Activated CD8-positive, alpha-beta T cell treated with anti-CD3 and anti-CD28 coated beads for 36 hours (primary cell): ENCODE measurements around the gene ZFYVE9. TPM values are rescaled to one million over a fixed set of nuclear protein-coding genes. Genes with fewer than 3 reads are reported as not detected.

Experiments
- ATAC-seq: fragments of 200-7000 bp; cut with Tn5 transposase; one replicate; pipeline ENCODE4 v1.10.0; 2021; ENCODE audit warnings: mild to moderate bottlenecking, moderate library complexity
- CTCF ChIA-PET: fragments of 350-600 bp; sonication (Branson Sonifier 250); formaldehyde crosslinking; loops from one replicate; lab custom pipeline; 2021; ENCODE audit warnings: antibody characterized with exemption; lab: Charles Lee
- POLR2A ChIA-PET: fragments of 350-600 bp; sonication (Branson Sonifier 250); formaldehyde crosslinking; loops from one replicate; lab custom pipeline; 2021; ENCODE audit warnings: antibody characterized with exemption; lab: Charles Lee
- DNase-seq: peaks from one replicate; pipeline ENCODE4 v3.0.0-alpha.2; 2020
- H3K27ac Mint-ChIP-seq: one replicate; pipeline ENCODE4 v1.8.0; 2021; ENCODE audit warnings: mild to moderate bottlenecking, mixed read lengths
- H3K27me3 Mint-ChIP-seq: one replicate; pipeline ENCODE4 v1.8.0; 2021; ENCODE audit warnings: mixed read lengths
- H3K36me3 Mint-ChIP-seq: one replicate; pipeline ENCODE4 v1.8.0; 2021; ENCODE audit warnings: low read depth, mixed read lengths
- H3K4me1 Mint-ChIP-seq: one replicate; pipeline ENCODE4 v1.8.0; 2021; ENCODE audit warnings: low read depth, mixed read lengths
- H3K4me3 Mint-ChIP-seq: one replicate; pipeline ENCODE4 v1.8.0; 2021; ENCODE audit warnings: mild to moderate bottlenecking, moderate library complexity, mixed read lengths
- H3K9me3 Mint-ChIP-seq: one replicate; pipeline ENCODE4 v1.8.0; 2021; ENCODE audit warnings: mixed read lengths
- CTCF ChIP-seq: fragments of 200-600 bp; IDR thresholded peaks from one replicate; pipeline ENCODE4 v1.8.0; 2022; ENCODE audit warnings: antibody characterized with exemption, mild to moderate bottlenecking
- intact Hi-C: fragments of 100-400 bp; cut with micrococcal nuclease; formaldehyde crosslinking; loops from one replicate; pipeline ENCODE4 v1.10.0; 2022
- total RNA-seq, 2 experiments: library from RNA; stranded (reverse); gene quantifications; one replicate each; pipeline ENCODE4 v1.2.3, GENCODE V29; 2021

Gene ZFYVE9
- total RNA-seq, 2 experiments from 2014 or later: 5.0 to 5.6 TPM

GRCh38 chr1:52182874-52183400 lies 41.0 kb downstream of the ZFYVE9 start:
- no peak overlapping the region for H3K4me3 Mint-ChIP-seq
- peaks cover 5% of the 10 kb centered on the region for H3K4me1 Mint-ChIP-seq
- no peaks in the 10 kb centered on the region for H3K9me3 Mint-ChIP-seq
- ATAC-seq (no peak), DNase-seq (no peak)
- no peak for TF ChIP-seq CTCF
- H3K27ac Mint-ChIP-seq: no peak overlapping the region
- no peaks in the 10 kb centered on the region for H3K27me3 Mint-ChIP-seq
- intact Hi-C loops: no loop called here
- CTCF ChIA-PET: no interaction called here
- peaks cover 6% of the 10 kb centered on the region for H3K36me3 Mint-ChIP-seq
- POLR2A ChIA-PET: no interaction called here

GRCh38 chr1:52186449-52186848 lies 44.6 kb downstream of the ZFYVE9 start:
- Mint-ChIP-seq H3K27ac (no peak overlapping the region), H3K36me3 (no peaks in the 10 kb centered on the region), H3K27me3 (no peaks in the 10 kb centered on the region), H3K4me3 (no peak overlapping the region), H3K9me3 (no peaks in the 10 kb centered on the region), H3K4me1 (no peaks in the 10 kb centered on the region)
- ChIA-PET CTCF (no interaction called here), POLR2A (no interaction called here)
- no peak for DNase-seq
- intact Hi-C loops: no loop called here
- TF ChIP-seq CTCF: no peak
- no peak for ATAC-seq

- ChIA-PET POLR2A (no interaction called here), CTCF (no interaction called here)
- H3K9me3 Mint-ChIP-seq: no peaks in the 10 kb centered on the region
- DNase-seq (no peak), ATAC-seq (no peak)
- H3K4me1 Mint-ChIP-seq: no peaks in the 10 kb centered on the region
- intact Hi-C loops: no loop called here
- H3K27ac Mint-ChIP-seq: no peak overlapping the region
- no peaks in the 10 kb centered on the region for H3K27me3 Mint-ChIP-seq
- no peaks in the 10 kb centered on the region for H3K36me3 Mint-ChIP-seq
- H3K4me3 Mint-ChIP-seq: no peak overlapping the region
- no peak for TF ChIP-seq CTCF
These were observed 48.1 kb downstream of the ZFYVE9 start for GRCh38 chr1:52189898-52190480.

GRCh38 chr1:52190500-52191252 lies 48.8 kb downstream of the ZFYVE9 start:
- no peak for TF ChIP-seq CTCF
- ATAC-seq (no peak), DNase-seq (no peak)
- Mint-ChIP-seq H3K9me3 (no peaks in the 10 kb centered on the region), H3K4me3 (no peak overlapping the region), H3K27ac (no peak overlapping the region), H3K36me3 (no peaks in the 10 kb centered on the region), H3K27me3 (no peaks in the 10 kb centered on the region), H3K4me1 (no peaks in the 10 kb centered on the region)
- intact Hi-C loops: no loop called here
- ChIA-PET POLR2A (no interaction called here), CTCF (no interaction called here)

GRCh38 chr1:52191395-52191965 lies 49.6 kb downstream of the ZFYVE9 start:
- no peaks in the 10 kb centered on the region for H3K36me3 Mint-ChIP-seq
- H3K27ac Mint-ChIP-seq: no peak overlapping the region
- H3K27me3 Mint-ChIP-seq: no peaks in the 10 kb centered on the region
- CTCF ChIA-PET: no interaction called here
- DNase-seq (no peak), ATAC-seq (no peak)
- no peaks in the 10 kb centered on the region for H3K9me3 Mint-ChIP-seq
- POLR2A ChIA-PET: no interaction called here
- no peak for TF ChIP-seq CTCF
- intact Hi-C loops: no loop called here
- no peak overlapping the region for H3K4me3 Mint-ChIP-seq
- H3K4me1 Mint-ChIP-seq: no peaks in the 10 kb centered on the region
